K562 (cell line): Measurements from ENCODE around the gene GPR68. TPM values are rescaled to one million over a fixed set of nuclear protein-coding genes. Genes with fewer than 3 reads are reported as not detected.

Experiments
- BMI1 ChIP-seq: fragments of 150-350 bp; IDR thresholded peaks from 2 replicates; pipeline ENCODE4 v1.6.1; 2014; ENCODE audit warnings: low read length
- polyA plus RNA-seq, 8 experiments: library from polyadenylated mRNA; depleted of rRNA in 4 of 8; stranded (reverse) in 5 of 8; unstranded in 3 of 8; fragments of >200 nt; fragmentation: Nextera tagmentation in 2 of 8; fragmentation: Illumina TruSeq in 1 of 8; extraction: Ambion mirVana in 2 of 8; extraction: Trizol in 1 of 8; gene quantifications; 2 replicates each; pipeline versions ENCODE4 v1.2.1 to v1.2.3, GENCODE V29; 2011 to 2014; ENCODE audit warnings: inconsistent platforms in 1 of 8, missing spikeins in 1 of 8
- total RNA-seq, 7 experiments: library from RNA; depleted of rRNA in 6 of 7; stranded (reverse); fragments of >200 nt in 6 of 7; fragmentation: Illumina TruSeq in 2 of 7; extraction: Trizol in 2 of 7; gene quantifications; 2 replicates each; pipeline versions ENCODE4 v1.2.1 to v1.2.3, GENCODE V29; 2011 to 2021; ENCODE audit warnings: low replicate concordance in 1 of 7
- TF ChIP-seq, protein P1 (sequence below): fragments of 450-650 bp; IDR thresholded peaks from 2 replicates; pipeline ENCODE4 v1.6.1; 2016; ENCODE audit warnings: mild to moderate bottlenecking, moderate library complexity

GPR68 gene
- total and polyA plus RNA-seq, 9 of the 15 experiments (the other 6 are each of a cell fraction or from before 2014, with no cell fraction given): 0.41 to 9.4 (median 3.7) TPM

- TF ChIP-seq, protein P1, sequence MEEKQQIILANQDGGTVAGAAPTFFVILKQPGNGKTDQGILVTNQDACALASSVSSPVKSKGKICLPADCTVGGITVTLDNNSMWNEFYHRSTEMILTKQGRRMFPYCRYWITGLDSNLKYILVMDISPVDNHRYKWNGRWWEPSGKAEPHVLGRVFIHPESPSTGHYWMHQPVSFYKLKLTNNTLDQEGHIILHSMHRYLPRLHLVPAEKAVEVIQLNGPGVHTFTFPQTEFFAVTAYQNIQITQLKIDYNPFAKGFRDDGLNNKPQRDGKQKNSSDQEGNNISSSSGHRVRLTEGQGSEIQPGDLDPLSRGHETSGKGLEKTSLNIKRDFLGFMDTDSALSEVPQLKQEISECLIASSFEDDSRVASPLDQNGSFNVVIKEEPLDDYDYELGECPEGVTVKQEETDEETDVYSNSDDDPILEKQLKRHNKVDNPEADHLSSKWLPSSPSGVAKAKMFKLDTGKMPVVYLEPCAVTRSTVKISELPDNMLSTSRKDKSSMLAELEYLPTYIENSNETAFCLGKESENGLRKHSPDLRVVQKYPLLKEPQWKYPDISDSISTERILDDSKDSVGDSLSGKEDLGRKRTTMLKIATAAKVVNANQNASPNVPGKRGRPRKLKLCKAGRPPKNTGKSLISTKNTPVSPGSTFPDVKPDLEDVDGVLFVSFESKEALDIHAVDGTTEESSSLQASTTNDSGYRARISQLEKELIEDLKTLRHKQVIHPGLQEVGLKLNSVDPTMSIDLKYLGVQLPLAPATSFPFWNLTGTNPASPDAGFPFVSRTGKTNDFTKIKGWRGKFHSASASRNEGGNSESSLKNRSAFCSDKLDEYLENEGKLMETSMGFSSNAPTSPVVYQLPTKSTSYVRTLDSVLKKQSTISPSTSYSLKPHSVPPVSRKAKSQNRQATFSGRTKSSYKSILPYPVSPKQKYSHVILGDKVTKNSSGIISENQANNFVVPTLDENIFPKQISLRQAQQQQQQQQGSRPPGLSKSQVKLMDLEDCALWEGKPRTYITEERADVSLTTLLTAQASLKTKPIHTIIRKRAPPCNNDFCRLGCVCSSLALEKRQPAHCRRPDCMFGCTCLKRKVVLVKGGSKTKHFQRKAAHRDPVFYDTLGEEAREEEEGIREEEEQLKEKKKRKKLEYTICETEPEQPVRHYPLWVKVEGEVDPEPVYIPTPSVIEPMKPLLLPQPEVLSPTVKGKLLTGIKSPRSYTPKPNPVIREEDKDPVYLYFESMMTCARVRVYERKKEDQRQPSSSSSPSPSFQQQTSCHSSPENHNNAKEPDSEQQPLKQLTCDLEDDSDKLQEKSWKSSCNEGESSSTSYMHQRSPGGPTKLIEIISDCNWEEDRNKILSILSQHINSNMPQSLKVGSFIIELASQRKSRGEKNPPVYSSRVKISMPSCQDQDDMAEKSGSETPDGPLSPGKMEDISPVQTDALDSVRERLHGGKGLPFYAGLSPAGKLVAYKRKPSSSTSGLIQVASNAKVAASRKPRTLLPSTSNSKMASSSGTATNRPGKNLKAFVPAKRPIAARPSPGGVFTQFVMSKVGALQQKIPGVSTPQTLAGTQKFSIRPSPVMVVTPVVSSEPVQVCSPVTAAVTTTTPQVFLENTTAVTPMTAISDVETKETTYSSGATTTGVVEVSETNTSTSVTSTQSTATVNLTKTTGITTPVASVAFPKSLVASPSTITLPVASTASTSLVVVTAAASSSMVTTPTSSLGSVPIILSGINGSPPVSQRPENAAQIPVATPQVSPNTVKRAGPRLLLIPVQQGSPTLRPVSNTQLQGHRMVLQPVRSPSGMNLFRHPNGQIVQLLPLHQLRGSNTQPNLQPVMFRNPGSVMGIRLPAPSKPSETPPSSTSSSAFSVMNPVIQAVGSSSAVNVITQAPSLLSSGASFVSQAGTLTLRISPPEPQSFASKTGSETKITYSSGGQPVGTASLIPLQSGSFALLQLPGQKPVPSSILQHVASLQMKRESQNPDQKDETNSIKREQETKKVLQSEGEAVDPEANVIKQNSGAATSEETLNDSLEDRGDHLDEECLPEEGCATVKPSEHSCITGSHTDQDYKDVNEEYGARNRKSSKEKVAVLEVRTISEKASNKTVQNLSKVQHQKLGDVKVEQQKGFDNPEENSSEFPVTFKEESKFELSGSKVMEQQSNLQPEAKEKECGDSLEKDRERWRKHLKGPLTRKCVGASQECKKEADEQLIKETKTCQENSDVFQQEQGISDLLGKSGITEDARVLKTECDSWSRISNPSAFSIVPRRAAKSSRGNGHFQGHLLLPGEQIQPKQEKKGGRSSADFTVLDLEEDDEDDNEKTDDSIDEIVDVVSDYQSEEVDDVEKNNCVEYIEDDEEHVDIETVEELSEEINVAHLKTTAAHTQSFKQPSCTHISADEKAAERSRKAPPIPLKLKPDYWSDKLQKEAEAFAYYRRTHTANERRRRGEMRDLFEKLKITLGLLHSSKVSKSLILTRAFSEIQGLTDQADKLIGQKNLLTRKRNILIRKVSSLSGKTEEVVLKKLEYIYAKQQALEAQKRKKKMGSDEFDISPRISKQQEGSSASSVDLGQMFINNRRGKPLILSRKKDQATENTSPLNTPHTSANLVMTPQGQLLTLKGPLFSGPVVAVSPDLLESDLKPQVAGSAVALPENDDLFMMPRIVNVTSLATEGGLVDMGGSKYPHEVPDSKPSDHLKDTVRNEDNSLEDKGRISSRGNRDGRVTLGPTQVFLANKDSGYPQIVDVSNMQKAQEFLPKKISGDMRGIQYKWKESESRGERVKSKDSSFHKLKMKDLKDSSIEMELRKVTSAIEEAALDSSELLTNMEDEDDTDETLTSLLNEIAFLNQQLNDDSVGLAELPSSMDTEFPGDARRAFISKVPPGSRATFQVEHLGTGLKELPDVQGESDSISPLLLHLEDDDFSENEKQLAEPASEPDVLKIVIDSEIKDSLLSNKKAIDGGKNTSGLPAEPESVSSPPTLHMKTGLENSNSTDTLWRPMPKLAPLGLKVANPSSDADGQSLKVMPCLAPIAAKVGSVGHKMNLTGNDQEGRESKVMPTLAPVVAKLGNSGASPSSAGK: no peak
- no peak for TF ChIP-seq BMI1
These were observed 6.4 kb upstream of the GPR68 start (continued) for GRCh38 chr14:91250912-91251311.
